Smooth muscle cell (in vitro differentiated cells): ENCODE data around the gene CDH11. TPM values are rescaled to one million over a fixed set of nuclear protein-coding genes. Genes with fewer than 3 reads are reported as not detected.

Experiments used
- DNase-seq: peaks from one replicate; lab custom pipeline; 2025; ENCODE audit not compliant: unreplicated experiment; lab: John Stamatoyannopoulos, UW
- H2AFZ ChIP-seq: fragments of 200-600 bp; sonication (generic); 2 replicates; pipeline ENCODE4 v1.6.0; 2016; ENCODE audit warnings: antibody characterized with exemption, low read depth, mild to moderate bottlenecking
- H3F3A ChIP-seq: fragments of 200-600 bp; sonication (generic); 2 replicates; pipeline ENCODE4 v1.6.0; 2017; ENCODE audit warnings: antibody characterized with exemption, low read depth
- H3K27ac ChIP-seq: fragments of 200-600 bp; sonication (generic); 2 replicates; pipeline ENCODE4 v1.5.1; 2016; ENCODE audit warnings: low read depth, mild to moderate bottlenecking
- H3K27me3 ChIP-seq: fragments of 200-600 bp; sonication (generic); 2 replicates; pipeline ENCODE4 v1.6.1; 2016; ENCODE audit warnings: low read depth, mild to moderate bottlenecking
- H3K36me3 ChIP-seq: fragments of 200-600 bp; sonication (generic); 2 replicates; pipeline ENCODE4 v1.5.1; 2016; ENCODE audit warnings: low read depth
- H3K4me1 ChIP-seq: fragments of 200-600 bp; sonication (generic); 2 replicates; pipeline ENCODE4 v1.5.1; 2016; ENCODE audit warnings: low read depth
- H3K4me2 ChIP-seq: fragments of 200-600 bp; sonication (generic); 2 replicates; pipeline ENCODE4 v1.6.0; 2016; ENCODE audit warnings: mild to moderate bottlenecking
- H3K4me3 ChIP-seq: fragments of 200-600 bp; sonication (generic); 2 replicates; pipeline ENCODE4 v1.5.1; 2016; ENCODE audit warnings: mild to moderate bottlenecking
- H3K79me2 ChIP-seq: fragments of 200-600 bp; sonication (generic); 2 replicates; pipeline ENCODE4 v1.6.0; 2016; ENCODE audit warnings: low read depth, mild to moderate bottlenecking
- H3K9ac ChIP-seq: fragments of 200-600 bp; sonication (generic); 2 replicates; pipeline ENCODE4 v1.6.0; 2016; ENCODE audit warnings: low read depth
- H3K9me3 ChIP-seq: fragments of 200-600 bp; sonication (generic); replicated peaks from 2 replicates; pipeline ENCODE4 v1.5.1; 2016; ENCODE audit warnings: low read depth
- H4K20me1 ChIP-seq: fragments of 200-600 bp; sonication (generic); 2 replicates; pipeline ENCODE4 v1.6.0; 2016; ENCODE audit warnings: low read depth
- WGBS: methylation state at CpG from one replicate; pipeline ENCODE4 v1.1.7; 2016; ENCODE audit warnings: low lambda C conversion rate; 5-methylcytosine and 5-hydroxymethylcytosine counted together
- polyA plus RNA-seq: library from polyadenylated mRNA; unstranded; fragments of >200 nt; fragmentation: Nextera tagmentation; extraction: Ambion mirVana; gene quantifications from 2 replicates; pipeline ENCODE4 v1.2.1, GENCODE V29; 2016
- total RNA-seq: library from RNA; depleted of rRNA; stranded (reverse); fragments of >200 nt; gene quantifications from 2 replicates; pipeline ENCODE4 v1.2.3, GENCODE V29; 2014
- TF ChIP-seq, protein P1 (sequence below): fragments of 200-600 bp; sonication (generic); IDR thresholded peaks from 2 replicates; pipeline ENCODE4 v1.5.1; 2017; ENCODE audit warnings: borderline replicate concordance, mild to moderate bottlenecking, antibody characterized with exemption; ENCODE audit not compliant: insufficient read depth, poor library complexity, severe bottlenecking

CDH11 gene
- total and polyA plus RNA-seq, 2 experiments from 2014 or later: 1,034 to 1,251 TPM

DNA sequence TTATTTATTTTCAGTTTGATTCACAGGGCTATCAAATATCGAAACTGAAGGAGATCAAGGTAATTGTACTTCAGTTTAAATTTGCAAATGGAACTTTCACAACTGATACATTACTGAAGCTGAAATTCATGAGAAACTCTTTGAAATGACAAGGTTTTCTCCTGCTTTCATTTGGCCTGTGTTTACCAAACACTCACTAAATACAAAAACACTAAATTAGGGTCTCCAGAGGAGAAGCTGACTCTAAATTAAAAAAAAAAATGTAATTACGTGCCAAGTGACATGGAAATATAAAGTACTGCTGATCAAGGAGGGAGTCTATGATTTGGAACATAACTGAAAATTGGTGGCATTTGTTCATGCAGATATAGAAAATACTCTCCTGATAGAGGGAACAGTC lies 205.8 kb downstream of the CDH11 start:
- DNase-seq: no peak
- no peak overlapping the region for H3K4me3 ChIP-seq
- H3K36me3 ChIP-seq: no peaks in the 10 kb centered on the region
- H3K4me1 ChIP-seq: no peaks in the 10 kb centered on the region
- H3F3A ChIP-seq: peaks cover 12% of the 10 kb centered on the region
- WGBS: 66% methylated on average over 2 of the region's 2 CpGs
- TF ChIP-seq, protein P1, sequence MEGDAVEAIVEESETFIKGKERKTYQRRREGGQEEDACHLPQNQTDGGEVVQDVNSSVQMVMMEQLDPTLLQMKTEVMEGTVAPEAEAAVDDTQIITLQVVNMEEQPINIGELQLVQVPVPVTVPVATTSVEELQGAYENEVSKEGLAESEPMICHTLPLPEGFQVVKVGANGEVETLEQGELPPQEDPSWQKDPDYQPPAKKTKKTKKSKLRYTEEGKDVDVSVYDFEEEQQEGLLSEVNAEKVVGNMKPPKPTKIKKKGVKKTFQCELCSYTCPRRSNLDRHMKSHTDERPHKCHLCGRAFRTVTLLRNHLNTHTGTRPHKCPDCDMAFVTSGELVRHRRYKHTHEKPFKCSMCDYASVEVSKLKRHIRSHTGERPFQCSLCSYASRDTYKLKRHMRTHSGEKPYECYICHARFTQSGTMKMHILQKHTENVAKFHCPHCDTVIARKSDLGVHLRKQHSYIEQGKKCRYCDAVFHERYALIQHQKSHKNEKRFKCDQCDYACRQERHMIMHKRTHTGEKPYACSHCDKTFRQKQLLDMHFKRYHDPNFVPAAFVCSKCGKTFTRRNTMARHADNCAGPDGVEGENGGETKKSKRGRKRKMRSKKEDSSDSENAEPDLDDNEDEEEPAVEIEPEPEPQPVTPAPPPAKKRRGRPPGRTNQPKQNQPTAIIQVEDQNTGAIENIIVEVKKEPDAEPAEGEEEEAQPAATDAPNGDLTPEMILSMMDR: no peak
- no peaks in the 10 kb centered on the region for H3K9me3 ChIP-seq
- H3K9ac ChIP-seq: no peak overlapping the region
- no peaks in the 10 kb centered on the region for H4K20me1 ChIP-seq
- H3K27me3 ChIP-seq: no peaks in the 10 kb centered on the region
- H3K27ac ChIP-seq: no peak overlapping the region
- no peak overlapping the region for H3K4me2 ChIP-seq
- no peak overlapping the region for H2AFZ ChIP-seq
- H3K79me2 ChIP-seq: no peaks in the 10 kb centered on the region

DNA sequence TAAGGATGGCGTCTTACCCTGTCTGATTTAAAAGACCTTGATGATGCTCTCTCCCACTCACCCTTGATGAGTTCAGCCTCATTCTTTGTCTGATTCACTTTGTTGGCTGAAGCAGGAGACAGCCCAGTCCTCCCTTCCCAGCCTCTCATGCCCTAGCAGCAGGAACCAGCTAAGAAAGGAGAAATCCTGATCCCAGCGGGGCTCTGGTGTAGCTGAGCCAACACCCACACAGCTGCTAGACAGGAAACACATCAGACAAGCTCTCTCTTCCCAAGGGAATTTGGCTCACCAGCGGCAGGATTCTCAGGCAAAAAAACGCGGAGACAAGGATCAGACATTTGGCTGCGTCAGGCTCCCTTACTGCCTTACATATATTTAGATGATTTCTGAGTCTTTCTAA lies 211.5 kb downstream of the CDH11 start:
- Histone ChIP-seq H3K27me3 (no peaks in the 10 kb centered on the region), H3F3A (peaks cover 15% of the 10 kb centered on the region), H2AFZ (peak overlapping the region; percentile 57), H3K36me3 (no peaks in the 10 kb centered on the region), H4K20me1 (no peaks in the 10 kb centered on the region), H3K27ac (peak overlapping the region; percentile 97), H3K9ac (peak overlapping the region; percentile 78), H3K4me2 (peak overlapping the region; percentile 76), H3K9me3 (no peaks in the 10 kb centered on the region), H3K4me3 (peak overlapping the region; percentile 8), H3K79me2 (no peaks in the 10 kb centered on the region), H3K4me1 (peaks cover 16% of the 10 kb centered on the region)
- WGBS: 14% methylated on average over 6 of the region's 6 CpGs
- DNase-seq: no peak
- TF ChIP-seq, protein P1: no peak

DNA sequence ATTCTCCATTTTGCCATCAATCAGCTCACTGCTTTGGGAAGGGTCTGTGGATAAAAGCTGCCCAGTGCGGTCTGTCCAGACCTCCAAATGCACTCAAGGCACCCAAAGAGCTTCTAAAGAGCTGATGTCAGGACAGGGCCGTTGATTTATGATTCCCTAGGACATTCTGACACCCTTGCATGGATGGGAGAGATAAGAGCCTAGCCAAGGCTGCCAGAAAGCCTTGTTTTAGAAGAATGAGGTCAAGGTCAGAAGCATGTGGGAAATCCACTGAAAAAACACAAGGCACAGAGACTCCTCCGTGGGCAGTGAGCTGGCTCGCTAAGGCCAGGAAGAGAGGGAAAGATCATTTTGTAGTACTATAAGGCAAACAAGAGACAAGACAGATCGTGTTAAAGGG lies 214.0 kb downstream of the CDH11 start:
- peak overlapping the region; percentile 88 for H2AFZ ChIP-seq
- TF ChIP-seq, protein P1: no peak
- WGBS: 17% methylated on average over 5 of the region's 5 CpGs
- H3K27ac ChIP-seq: peak overlapping the region; percentile 97
- H4K20me1 ChIP-seq: no peaks in the 10 kb centered on the region
- H3K4me3 ChIP-seq: no peak overlapping the region
- H3F3A ChIP-seq: peaks cover 9% of the 10 kb centered on the region
- no peak overlapping the region for H3K9ac ChIP-seq
- H3K4me1 ChIP-seq: peaks cover 16% of the 10 kb centered on the region
- peak overlapping the region; percentile 49 for H3K4me2 ChIP-seq
- H3K36me3 ChIP-seq: no peaks in the 10 kb centered on the region
- H3K27me3 ChIP-seq: no peaks in the 10 kb centered on the region
- H3K9me3 ChIP-seq: no peaks in the 10 kb centered on the region
- no peak for DNase-seq
- no peaks in the 10 kb centered on the region for H3K79me2 ChIP-seq

DNA sequence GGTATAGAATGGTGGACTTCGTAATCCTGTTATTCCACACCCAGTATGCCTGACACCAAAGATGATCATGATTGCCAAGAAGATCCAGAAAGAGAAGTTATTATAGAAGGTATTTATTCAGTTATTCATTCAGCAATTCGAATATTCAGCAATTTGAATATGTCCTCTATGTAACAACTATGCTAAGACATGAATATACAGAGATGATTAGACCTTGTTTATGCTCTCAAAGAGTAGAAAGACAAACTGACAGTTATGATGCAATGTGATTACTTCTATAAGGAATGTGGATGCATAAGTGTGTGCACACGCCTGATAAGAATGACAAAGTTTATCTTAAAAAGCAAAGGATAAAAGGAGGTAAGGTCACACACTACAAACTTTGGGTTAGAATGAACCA lies 218.1 kb downstream of the CDH11 start:
- Histone ChIP-seq H3K27me3 (no peaks in the 10 kb centered on the region), H3K9me3 (no peaks in the 10 kb centered on the region), H3K79me2 (no peaks in the 10 kb centered on the region), H3K36me3 (no peaks in the 10 kb centered on the region), H3K4me3 (no peak overlapping the region), H3K9ac (no peak overlapping the region), H3K4me1 (peaks cover 15% of the 10 kb centered on the region), H2AFZ (no peak overlapping the region), H3K4me2 (no peak overlapping the region), H3F3A (peaks cover 9% of the 10 kb centered on the region), H4K20me1 (no peaks in the 10 kb centered on the region), H3K27ac (no peak overlapping the region)
- no peak for DNase-seq
- 88% methylated on average over 3 of the region's 3 CpGs for WGBS
- TF ChIP-seq, protein P1: no peak
